IMR-90 (cell line): ENCODE results near the gene PLCD4. TPM values are rescaled to one million over a fixed set of nuclear protein-coding genes. Genes with fewer than 3 reads are reported as not detected.

ENCODE experiments used
- ATAC-seq: fragments of 200-7000 bp; cut with Tn5 transposase; 2 replicates; pipeline ENCODE4 v1.9.1; 2020; ENCODE audit warnings: low read depth, mild to moderate bottlenecking, moderate library complexity
- BruUV-seq: library from RNA; stranded (reverse); fragments of 400-500 nt; replicated peaks from 2 replicates; lab custom pipeline; 2021; lab: Mats Ljungman, UMichigan
- CTCF ChIA-PET: fragments of 300-600 bp; formaldehyde crosslinking; extraction: SDS; loops from one replicate; lab custom pipeline; 2021; ENCODE audit warnings: antibody characterized with exemption; lab: Yijun Ruan, JAX
- POLR2A ChIA-PET: fragments of 300-600 bp; sonication (Branson Sonifier 250); formaldehyde crosslinking; loops from one replicate; lab custom pipeline; 2022; ENCODE audit warnings: antibody characterized with exemption; ENCODE audit not compliant: unreplicated experiment; lab: Charles Lee
- DNase-seq: peaks from one replicate; pipeline ENCODE4 v3.0.0; 2013
- H2AFZ ChIP-seq: replicated peaks from 2 replicates; pipeline ENCODE3; 2013; ENCODE audit warnings: low read length, mild to moderate bottlenecking; ENCODE audit not compliant: poor library complexity
- H2AK5ac ChIP-seq: 2 replicates; pipeline ENCODE4 v1.6.1; 2013; ENCODE audit warnings: low read depth, low read length, inconsistent platforms
- H2AK9ac ChIP-seq: replicated peaks from 2 replicates; pipeline ENCODE3; 2013; ENCODE audit warnings: mild to moderate bottlenecking, low read depth, low read length, moderate library complexity; ENCODE audit not compliant: poor library complexity
- H2BK120ac ChIP-seq: 2 replicates; pipeline ENCODE4 v1.6.1; 2013; ENCODE audit warnings: low read depth, low read length, inconsistent platforms
- H2BK15ac ChIP-seq: 3 replicates; pipeline ENCODE4 v1.6.1; 2013; ENCODE audit warnings: low read depth, low read length, inconsistent platforms
- H2BK20ac ChIP-seq: 2 replicates; pipeline ENCODE4 v1.6.1; 2013; ENCODE audit warnings: low read depth, mild to moderate bottlenecking, inconsistent platforms, low read length, moderate library complexity
- H2BK5ac ChIP-seq: 2 replicates; pipeline ENCODE4 v1.6.1; 2013; ENCODE audit warnings: mild to moderate bottlenecking, low read depth, low read length, inconsistent platforms; ENCODE audit not compliant: poor library complexity, severe bottlenecking
- H3K14ac ChIP-seq: replicated peaks from 2 replicates; pipeline ENCODE4 v1.6.1; 2013; ENCODE audit warnings: low read depth, low read length, inconsistent platforms
- H3K18ac ChIP-seq: 2 replicates; pipeline ENCODE4 v1.6.1; 2013; ENCODE audit warnings: low read depth, low read length, control low read depth
- H3K23ac ChIP-seq: 2 replicates; pipeline ENCODE4 v1.6.1; 2013; ENCODE audit warnings: low read depth, low read length, inconsistent platforms
- H3K27ac ChIP-seq: 2 replicates; pipeline ENCODE4 v1.5.1; 2013; ENCODE audit warnings: mild to moderate bottlenecking, control low read depth, low read length; ENCODE audit not compliant: insufficient read depth
- H3K27me3 ChIP-seq: 2 replicates; pipeline ENCODE4 v1.6.1; 2013; ENCODE audit warnings: low read length; ENCODE audit not compliant: control insufficient read depth, insufficient read depth
- H3K36me3 ChIP-seq: 2 replicates; pipeline ENCODE4 v1.6.1; 2013; ENCODE audit warnings: low read length, mixed read lengths; ENCODE audit not compliant: control insufficient read depth, insufficient read depth
- H3K4ac ChIP-seq: 2 replicates; pipeline ENCODE4 v1.6.1; 2013; ENCODE audit warnings: low read depth, low read length, inconsistent platforms
- H3K4me1 ChIP-seq: 2 replicates; pipeline ENCODE4 v1.6.1; 2013; ENCODE audit warnings: low read length, mixed read lengths; ENCODE audit not compliant: control insufficient read depth, insufficient read depth
- H3K4me2 ChIP-seq: 2 replicates; pipeline ENCODE4 v1.6.1; 2013; ENCODE audit warnings: low read depth, mild to moderate bottlenecking, control low read depth, low read length, moderate library complexity
- H3K4me3 ChIP-seq: 2 replicates; pipeline ENCODE4 v1.5.1; 2013; ENCODE audit warnings: low read depth, mild to moderate bottlenecking, control low read depth, low read length, moderate library complexity; ENCODE audit not compliant: insufficient read depth
- H3K56ac ChIP-seq: 2 replicates; pipeline ENCODE4 v1.6.1; 2013; ENCODE audit warnings: low read length, inconsistent platforms; ENCODE audit not compliant: insufficient read depth; ENCODE audit errors: extremely low read depth
- H3K79me1 ChIP-seq, 2 experiments: 2 replicates each; pipeline ENCODE4 v1.6.1; 2013; ENCODE audit warnings: low read length in 2 of 2, inconsistent platforms in 1 of 2, low read depth in 1 of 2
- H3K9ac ChIP-seq: 2 replicates; pipeline ENCODE4 v1.6.1; 2013; ENCODE audit warnings: low read depth, low read length, control low read depth
- H3K9me1 ChIP-seq: 2 replicates; pipeline ENCODE4 v1.6.1; 2013; ENCODE audit warnings: low read length, inconsistent platforms; ENCODE audit not compliant: insufficient read depth
- H3K9me3 ChIP-seq: 2 replicates; pipeline ENCODE4 v1.6.1; 2013; ENCODE audit warnings: low read length; ENCODE audit not compliant: control insufficient read depth, insufficient read depth
- H4K20me1 ChIP-seq: 2 replicates; pipeline ENCODE4 v1.6.1; 2013; ENCODE audit warnings: low read length, inconsistent platforms; ENCODE audit not compliant: insufficient read depth
- H4K5ac ChIP-seq: 2 replicates; pipeline ENCODE4 v1.6.1; 2013; ENCODE audit warnings: mild to moderate bottlenecking, low read depth, low read length, control low read depth
- H4K8ac ChIP-seq, 2 experiments: 2 replicates each; pipeline ENCODE4 v1.6.1; 2013; ENCODE audit warnings: low read depth in 2 of 2, low read length in 2 of 2, control low read depth in 1 of 2, inconsistent platforms in 1 of 2
- H4K91ac ChIP-seq: 2 replicates; pipeline ENCODE4 v1.6.1; 2013; ENCODE audit warnings: low read depth, low read length, inconsistent platforms; ENCODE audit not compliant: insufficient read depth
- BHLHE40 ChIP-seq: fragments of 150-350 bp; IDR thresholded peaks from 2 replicates; pipeline ENCODE4 v1.6.1; 2016; ENCODE audit warnings: mild to moderate bottlenecking, low read depth, low read length
- CEBPB ChIP-seq: IDR thresholded peaks from 2 replicates; pipeline ENCODE4 v1.6.1; 2012; ENCODE audit warnings: low read depth, low read length, improper control_type of control experiment
- CHD1 ChIP-seq: IDR thresholded peaks from 2 replicates; pipeline ENCODE4 v1.6.1; 2012; ENCODE audit warnings: low read depth, low read length, improper control_type of control experiment
- CTCF ChIP-seq: conservative IDR thresholded peaks from 2 replicates; pipeline ENCODE4 v1.5.1; 2012; ENCODE audit warnings: mild to moderate bottlenecking, low read depth, low read length, improper control_type of control experiment
- FOS ChIP-seq: fragments of 150-350 bp; IDR thresholded peaks from 2 replicates; pipeline ENCODE4 v1.6.1; 2016; ENCODE audit warnings: low read depth, low read length
- MAZ ChIP-seq: IDR thresholded peaks from 2 replicates; pipeline ENCODE4 v1.6.1; 2012; ENCODE audit warnings: low read depth, mild to moderate bottlenecking, low read length, improper control_type of control experiment, moderate library complexity, borderline replicate concordance
- MXI1 ChIP-seq: IDR thresholded peaks from 2 replicates; pipeline ENCODE4 v1.6.1; 2012; ENCODE audit warnings: low read depth, mild to moderate bottlenecking, low read length, moderate library complexity, borderline replicate concordance
- NFE2L2 ChIP-seq: fragments of 150-350 bp; IDR thresholded peaks from 2 replicates; pipeline ENCODE4 v1.6.1; 2016; ENCODE audit warnings: low read depth, mild to moderate bottlenecking, low read length
- POLR2A ChIP-seq: IDR thresholded peaks from 2 replicates; pipeline ENCODE4 v1.6.1; 2012; ENCODE audit warnings: mild to moderate bottlenecking, low read depth, low read length
- RAD21 ChIP-seq: IDR thresholded peaks from 2 replicates; pipeline ENCODE4 v1.6.1; 2012; ENCODE audit warnings: low read length, improper control_type of control experiment
- RCOR1 ChIP-seq: IDR thresholded peaks from 2 replicates; pipeline ENCODE4 v1.6.1; 2012; ENCODE audit warnings: mild to moderate bottlenecking, low read length, improper control_type of control experiment; ENCODE audit not compliant: insufficient replicate concordance
- RFX5 ChIP-seq: IDR thresholded peaks from 2 replicates; pipeline ENCODE4 v1.8.0; 2012; ENCODE audit warnings: low read depth, mild to moderate bottlenecking, low read length, moderate library complexity
- SMC3 ChIP-seq: fragments of 150-350 bp; IDR thresholded peaks from 2 replicates; pipeline ENCODE4 v1.6.1; 2016; ENCODE audit warnings: low read depth, mild to moderate bottlenecking, antibody characterized with exemption, low read length, moderate library complexity
- WGBS, 2 experiments: methylation state at CpG; one replicate each; pipeline versions ENCODE4 v1.1.5 to v1.1.7; 2013; ENCODE audit warnings: missing lambda C conversion rate in 2 of 2; ENCODE audit not compliant: insufficient read length in 1 of 2; ENCODE audit errors: extremely low coverage in 2 of 2; 5-methylcytosine and 5-hydroxymethylcytosine counted together
- dilution Hi-C: fragments of 300-500 bp; cut with HindIII; formaldehyde crosslinking; loops from one replicate; pipeline ENCODE4 v1.14.3; 2018; ENCODE audit warnings: low sequenced_read_pairs; ENCODE audit not compliant: unreplicated experiment
- in situ Hi-C: fragments of 300-500 bp; cut with MboI; formaldehyde crosslinking; loops from 3 replicates; pipeline ENCODE4 v1.14.3; 2019; ENCODE audit warnings: low sequenced_read_pairs, inconsistent platforms, mixed read lengths
- intact Hi-C: fragments of 100-400 bp; cut with micrococcal nuclease; formaldehyde crosslinking; loops from 2 replicates; pipeline ENCODE4 v1.10.0; 2022
- polyA plus RNA-seq, 3 experiments: library from polyadenylated mRNA; depleted of rRNA; stranded (reverse); fragments of >200 nt; gene quantifications; 2 replicates each; pipeline ENCODE4 v1.2.3, GENCODE V29; 2012; ENCODE audit warnings: low replicate concordance in 1 of 3
- total RNA-seq: library from RNA; depleted of rRNA; stranded (reverse); fragments of >200 nt; gene quantifications from 2 replicates; pipeline ENCODE4 v1.2.3, GENCODE V29; 2012

The PLCD4 gene
- total and polyA plus RNA-seq, 2 of the 4 experiments (the other 2 are of a cell fraction) = 1.9 to 2.0 TPM

- CTCF ChIA-PET = no interaction called here
- no peak for DNase-seq
- BruUV-seq = no TSS peak
These were observed 30.8 kb upstream of the PLCD4 start for GRCh38 chr2:218576854-218577253.

More at GRCh38 chr2:218576854-218577253, 30.8 kb upstream of the PLCD4 start:
- H4K91ac ChIP-seq = no peak overlapping the region
- H3K27me3 ChIP-seq = no peaks in the 10 kb centered on the region
- no peak overlapping the region for H2BK120ac ChIP-seq
- no peak overlapping the region for H3K4me3 ChIP-seq
- intact Hi-C loops = no loop called here
- no peak overlapping the region for H3K27ac ChIP-seq
- H2BK20ac ChIP-seq = no peak overlapping the region
- H4K5ac ChIP-seq = no peak overlapping the region
- in situ Hi-C loops = no loop called here
- H4K20me1 ChIP-seq = peaks cover 17% of the 10 kb centered on the region
- H2AK9ac ChIP-seq = no peak overlapping the region
- no peak overlapping the region for H2BK15ac ChIP-seq
- H3K56ac ChIP-seq = no peak overlapping the region
- dilution Hi-C loops = no loop called here
- H3K23ac ChIP-seq = no peak overlapping the region
- H2BK5ac ChIP-seq = no peak overlapping the region
- H3K9me3 ChIP-seq = no peaks in the 10 kb centered on the region
- H2AK5ac ChIP-seq = no peak overlapping the region
- H3K4me1 ChIP-seq = peaks cover 2% of the 10 kb centered on the region; the same call in 1 of the 2 replicates
- H3K14ac ChIP-seq = no peak overlapping the region
- no peak for TF ChIP-seq MAZ
- TF ChIP-seq CHD1 = no peak
- TF ChIP-seq CTCF = no peak
- no peak for TF ChIP-seq RCOR1
- no peak for TF ChIP-seq RAD21
- no peak for TF ChIP-seq NFE2L2
- no peak for TF ChIP-seq FOS
- no peak for TF ChIP-seq RFX5
- no peak for TF ChIP-seq POLR2A
- no peak for TF ChIP-seq CEBPB
- no peak for TF ChIP-seq BHLHE40
- TF ChIP-seq SMC3 = no peak
- no peak for TF ChIP-seq MXI1
- POLR2A ChIA-PET = no interaction called here
- no CpG with 5 or more reads among the region's 4 CpGs for WGBS, 2 experiments
- no peak overlapping the region for H3K9ac ChIP-seq
- H4K8ac ChIP-seq = no peak overlapping the region
- no peak overlapping the region for H3K4me2 ChIP-seq
- H2AFZ ChIP-seq = no peak overlapping the region
- H3K4ac ChIP-seq = no peak overlapping the region
- H3K9me1 ChIP-seq = peaks cover 8% of the 10 kb centered on the region
- H3K36me3 ChIP-seq = peaks cover 10% of the 10 kb centered on the region
- no peak overlapping the region for H3K18ac ChIP-seq
- H3K79me1 ChIP-seq = peaks cover 16 to 61% of the 10 kb centered on the region in 2 experiments
- no peak for ATAC-seq
